LHCN-M2 (cell line): ENCODE data around the gene BLVRB. TPM values are rescaled to one million over a fixed set of nuclear protein-coding genes. Genes with fewer than 3 reads are reported as not detected.
"Not testable (repeated sequence)": the region's sequence is repeated elsewhere in the genome, so short reads cannot be mapped to it uniquely, and the experiment has no call there.

Experiments
- DNase-seq: peaks from one replicate; pipeline ENCODE4 v3.0.0-alpha.2; 2012; ENCODE audit warnings: low read depth
- polyA plus RNA-seq: library from polyadenylated mRNA; unstranded; fragments of >200 nt; gene quantifications from one replicate; pipeline ENCODE4 v1.2.1, GENCODE V29; 2012; ENCODE audit warnings: missing spikeins
- total RNA-seq: library from RNA; depleted of rRNA; stranded (reverse); fragments of >200 nt; gene quantifications from 2 replicates; pipeline ENCODE4 v1.2.3, GENCODE V29; 2014; rRNA removed

Gene BLVRB
- total RNA-seq, result 83.3 and 92.0 TPM in 2 replicates
- 149 TPM for polyA plus RNA-seq

- DNase-seq, result peak; percentile 98
Measured at GRCh38 chr19:40465557-40466218, at the start of gene BLVRB. Gene BLVRB, minus strand, starts transcription at chr19:40465745. Its CDS starts 57 bp downstream, at chr19:40465688.

GRCh38 chr19:40513741-40514315 is 48.3 kb upstream of the BLVRB start:
- no peak for DNase-seq

- no peak for DNase-seq
Measured at GRCh38 chr19:40513345-40513678, 47.8 kb upstream of the BLVRB start.

GRCh38 chr19:40512473-40513344 is 47.2 kb upstream of the BLVRB start:
- DNase-seq, result no peak

- no peak for DNase-seq
Measured at GRCh38 chr19:40512110-40512472, 46.5 kb upstream of the BLVRB start.

- DNase-seq, result no peak
Measured at GRCh38 chr19:40511487-40511886, 45.9 kb upstream of the BLVRB start.

GRCh38 chr19:40510526-40511115 is 45.1 kb upstream of the BLVRB start:
- no peak for DNase-seq

- no peak for DNase-seq
Measured at GRCh38 chr19:40508739-40509260, 43.3 kb upstream of the BLVRB start.

GRCh38 chr19:40507892-40508291 is 42.3 kb upstream of the BLVRB start:
- DNase-seq, result no peak

GRCh38 chr19:40506099-40506498 is 40.6 kb upstream of the BLVRB start:
- DNase-seq, result no peak

- no peak for DNase-seq
Measured at GRCh38 chr19:40503320-40503695, 37.8 kb upstream of the BLVRB start.

GRCh38 chr19:40502647-40503319 is 37.2 kb upstream of the BLVRB start:
- DNase-seq, result no peak

- no peak for DNase-seq
Measured at GRCh38 chr19:40502081-40502480, 36.5 kb upstream of the BLVRB start.

- DNase-seq, result no peak
Measured at GRCh38 chr19:40501599-40501998, 36.1 kb upstream of the BLVRB start.

- not testable (repeated sequence) for DNase-seq
Measured at GRCh38 chr19:40500678-40501530, 35.4 kb upstream of the BLVRB start.

- no peak for DNase-seq
Measured at GRCh38 chr19:40499320-40499719, 33.8 kb upstream of the BLVRB start.

- no peak for DNase-seq
Measured at GRCh38 chr19:40497214-40497613, 31.7 kb upstream of the BLVRB start.

GRCh38 chr19:40494191-40494838 is 28.8 kb upstream of the BLVRB start:
- no peak for DNase-seq

GRCh38 chr19:40493778-40494177 is 28.2 kb upstream of the BLVRB start:
- no peak for DNase-seq

- no peak for DNase-seq
Measured at GRCh38 chr19:40492274-40492673, 26.7 kb upstream of the BLVRB start.
